Esophagus squamous epithelium (tissue), 4 donors: Measurements from ENCODE around the gene TMEM176A.

Experiments used
- POLR2A ChIP-seq, 4 donors: fragments of 450-650 bp; IDR thresholded peaks; one replicate each; pipeline ENCODE4 v1.6.1; 2017; ENCODE audit warnings: antibody characterized with exemption in 4 of 4, mild to moderate bottlenecking in 4 of 4, moderate library complexity in 3 of 4
- TF ChIP-seq, protein P1 (sequence below), 6 experiments: fragments of 450-650 bp in 4 of 6; fragments of 200-600 bp in 2 of 6; sonication (generic) in 2 of 6; IDR thresholded peaks; one replicate each; pipeline ENCODE4 v1.5.1; 2016 to 2019; ENCODE audit warnings: antibody characterized with exemption in 6 of 6, mild to moderate bottlenecking in 4 of 6, moderate library complexity in 4 of 6

DNA sequence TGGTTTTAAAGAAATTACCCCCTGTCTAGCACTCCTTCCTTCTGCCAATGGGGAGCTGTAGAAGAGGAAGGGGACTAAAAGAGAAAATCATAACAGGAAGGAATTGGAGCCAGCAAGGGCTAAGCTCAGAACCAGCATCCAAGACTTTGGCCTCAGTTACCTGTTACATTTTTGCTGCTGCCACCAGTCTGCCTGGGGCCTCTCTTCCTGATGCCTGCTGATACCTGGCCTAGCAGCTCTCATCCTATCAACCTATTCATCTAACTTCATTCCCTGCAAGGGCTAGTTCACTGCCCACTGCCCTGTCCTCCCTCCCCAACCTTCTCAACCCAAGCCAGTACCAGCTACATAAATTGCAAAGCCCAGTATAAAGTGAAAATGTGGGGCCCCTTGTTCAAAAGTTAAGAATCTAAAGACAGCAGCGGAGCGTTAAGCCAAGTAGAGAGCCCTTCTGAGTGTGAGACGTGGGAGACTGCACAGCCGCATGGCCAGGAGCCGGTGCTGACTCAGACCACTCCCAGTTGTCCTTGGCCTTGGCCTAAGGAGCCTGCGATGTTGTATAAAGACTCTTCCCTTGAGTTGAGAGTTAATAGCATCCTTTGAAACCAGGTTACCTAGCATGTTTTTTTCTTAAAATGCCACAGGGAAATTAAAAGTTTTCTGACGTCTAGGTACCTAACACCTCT is 38.5 kb downstream of the TMEM176A start:
- TF ChIP-seq POLR2A (IDR thresholded peaks at IDR 0.05): no peak
- TF ChIP-seq, protein P1, sequence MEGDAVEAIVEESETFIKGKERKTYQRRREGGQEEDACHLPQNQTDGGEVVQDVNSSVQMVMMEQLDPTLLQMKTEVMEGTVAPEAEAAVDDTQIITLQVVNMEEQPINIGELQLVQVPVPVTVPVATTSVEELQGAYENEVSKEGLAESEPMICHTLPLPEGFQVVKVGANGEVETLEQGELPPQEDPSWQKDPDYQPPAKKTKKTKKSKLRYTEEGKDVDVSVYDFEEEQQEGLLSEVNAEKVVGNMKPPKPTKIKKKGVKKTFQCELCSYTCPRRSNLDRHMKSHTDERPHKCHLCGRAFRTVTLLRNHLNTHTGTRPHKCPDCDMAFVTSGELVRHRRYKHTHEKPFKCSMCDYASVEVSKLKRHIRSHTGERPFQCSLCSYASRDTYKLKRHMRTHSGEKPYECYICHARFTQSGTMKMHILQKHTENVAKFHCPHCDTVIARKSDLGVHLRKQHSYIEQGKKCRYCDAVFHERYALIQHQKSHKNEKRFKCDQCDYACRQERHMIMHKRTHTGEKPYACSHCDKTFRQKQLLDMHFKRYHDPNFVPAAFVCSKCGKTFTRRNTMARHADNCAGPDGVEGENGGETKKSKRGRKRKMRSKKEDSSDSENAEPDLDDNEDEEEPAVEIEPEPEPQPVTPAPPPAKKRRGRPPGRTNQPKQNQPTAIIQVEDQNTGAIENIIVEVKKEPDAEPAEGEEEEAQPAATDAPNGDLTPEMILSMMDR (IDR thresholded peaks at IDR 0.05): no peak
